Panc1 (cell line): Measurements from ENCODE around the gene NOP16. TPM values are rescaled to one million over a fixed set of nuclear protein-coding genes. Genes with fewer than 3 reads are reported as not detected.

ENCODE experiments used
- ATAC-seq: fragments of 200-7000 bp; cut with Tn5 transposase; 2 replicates; pipeline ENCODE4 v1.9.1; 2020; ENCODE audit warnings: mild to moderate bottlenecking, moderate library complexity
- BruUV-seq: library from RNA; stranded (reverse); fragments of 400-500 nt; replicated peaks from 2 replicates; lab custom pipeline; 2021; lab: Mats Ljungman, UMichigan
- CTCF ChIA-PET: fragments of 300-600 bp; sonication (Branson Sonifier 250); formaldehyde crosslinking; loops from one replicate; lab custom pipeline; 2022; ENCODE audit warnings: antibody characterized with exemption; lab: Charles Lee
- POLR2A ChIA-PET: fragments of 300-600 bp; sonication (Branson Sonifier 250); formaldehyde crosslinking; loops from one replicate; lab custom pipeline; 2022; ENCODE audit warnings: antibody characterized with exemption; lab: Charles Lee
- DNase-seq: peaks from one replicate; pipeline ENCODE4 v3.0.0-alpha.2; 2010; ENCODE audit warnings: low read depth, low spot score
- H3K27ac ChIP-seq: 2 replicates; pipeline ENCODE4 v1.5.1; 2011; ENCODE audit warnings: mild to moderate bottlenecking, low read length, inconsistent platforms
- H3K27me3 ChIP-seq: fragments of 200-500 bp; sonication (Bioruptor generic); 2 replicates; pipeline ENCODE4 v1.6.0; 2014; ENCODE audit warnings: low read length, inconsistent platforms; ENCODE audit not compliant: control insufficient read depth, insufficient read depth
- H3K36me3 ChIP-seq: fragments of 200-500 bp; sonication (Bioruptor generic); 2 replicates; pipeline ENCODE4 v1.5.1; 2014; ENCODE audit warnings: inconsistent platforms, mild to moderate bottlenecking, low read length, moderate library complexity; ENCODE audit not compliant: control insufficient read depth, insufficient read depth
- H3K4me1 ChIP-seq: 2 replicates; pipeline ENCODE4 v1.5.1; 2011; ENCODE audit warnings: inconsistent platforms, mild to moderate bottlenecking, low read length, moderate library complexity; ENCODE audit not compliant: control insufficient read depth, insufficient read depth
- H3K4me3 ChIP-seq, 2 experiments: 2 replicates each; pipeline ENCODE4 v1.5.1; 2011 to 2012; ENCODE audit warnings: low read depth in 2 of 2, low read length in 2 of 2, mild to moderate bottlenecking in 2 of 2, inconsistent platforms in 1 of 2, moderate library complexity in 1 of 2
- H3K9me3 ChIP-seq: fragments of 200-500 bp; sonication (Bioruptor generic); 2 replicates; pipeline ENCODE4 v1.5.1; 2014; ENCODE audit warnings: low read depth, mild to moderate bottlenecking, inconsistent platforms, low read length, moderate library complexity; ENCODE audit not compliant: control insufficient read depth, insufficient read depth
- CTCF ChIP-seq: fragments of 450-650 bp; IDR thresholded peaks from 2 replicates; pipeline ENCODE4 v1.5.1; 2017; ENCODE audit warnings: mild to moderate bottlenecking
- POLR2AphosphoS5 ChIP-seq: IDR thresholded peaks from 2 replicates; pipeline ENCODE4 v1.6.1; 2012; ENCODE audit warnings: mild to moderate bottlenecking, low read depth, low read length, moderate library complexity
- REST ChIP-seq, 2 experiments: IDR thresholded peaks; 2 replicates each; pipeline ENCODE4 v1.6.1; 2011 to 2012; ENCODE audit warnings: low read depth in 2 of 2, control low read depth in 1 of 2, low read length in 1 of 2, mild to moderate bottlenecking in 1 of 2, moderate library complexity in 1 of 2; ENCODE audit not compliant: insufficient read depth in 1 of 2
- SIN3A ChIP-seq: IDR thresholded peaks from 2 replicates; pipeline ENCODE4 v1.6.1; 2012; ENCODE audit warnings: low read depth, mild to moderate bottlenecking, low read length, moderate library complexity, borderline replicate concordance; ENCODE audit not compliant: insufficient read depth
- TCF7L2 ChIP-seq: IDR thresholded peaks from 2 replicates; pipeline ENCODE4 v1.6.1; 2011; ENCODE audit warnings: mild to moderate bottlenecking, low read depth, low read length, inconsistent platforms
- in situ Hi-C: cut with HindIII; loops from 2 replicates; pipeline ENCODE4 v1.10.0; 2016; ENCODE audit warnings: low sequenced_read_pairs, low pct_unique_long_range_greater_than_20kb
- intact Hi-C: fragments of 100-400 bp; cut with micrococcal nuclease; formaldehyde crosslinking; loops from one replicate; pipeline ENCODE4 v1.10.0; 2022; ENCODE audit not compliant: unreplicated experiment
- total RNA-seq: library from RNA; stranded (reverse); gene quantifications from one replicate; pipeline ENCODE4 v1.2.1, GENCODE V29; 2021; ENCODE audit not compliant: unreplicated experiment

Gene NOP16
- total RNA-seq, 1 experiment from 2014 or later = 76.2 TPM

DNA sequence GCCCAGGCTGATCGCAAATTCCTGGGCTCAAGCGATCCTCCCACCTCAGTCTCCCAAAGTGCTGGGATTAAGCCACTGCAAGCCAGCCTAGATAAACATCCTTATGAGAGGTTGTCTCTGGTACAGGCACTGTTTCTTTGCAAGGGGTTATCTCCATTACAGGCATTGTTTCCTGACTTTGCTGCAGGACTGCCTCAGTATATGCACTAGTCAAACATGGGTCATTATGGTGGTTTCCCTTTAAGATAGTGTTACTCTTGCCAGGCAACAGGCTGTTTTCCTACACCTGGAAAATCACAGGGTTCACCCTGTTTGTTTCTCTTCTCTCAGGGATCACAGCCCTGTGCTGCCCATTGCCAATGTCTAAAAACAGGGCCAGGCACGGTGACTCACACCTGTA is 35.8 kb upstream of the NOP16 start:
- ATAC-seq (peak; percentile 86), DNase-seq (no peak)
- intact Hi-C loops = no loop called here
- in situ Hi-C loops = no loop called here
- H3K27ac ChIP-seq = peak overlapping the region; percentile 35; the same call in 1 of the 2 replicates
- H3K36me3 ChIP-seq = no peaks in the 10 kb centered on the region
- CTCF ChIA-PET = interaction anchor here (0.6 kb wide), 1 partner anchor 191 kb away, joined by 4 read pairs; no protein-coding TSS in a partner anchor
- POLR2A ChIA-PET = no interaction called here
- H3K4me3 ChIP-seq = no peak overlapping the region
- no peaks in the 10 kb centered on the region for H3K27me3 ChIP-seq
- TF ChIP-seq TCF7L2 (no peak), SIN3A (no peak), REST (IDR thresholded peaks at IDR 0.05; ENCODE audit: insufficient read depth in 1 of 2, low read depth in 2 of 2, low read length in 1 of 2) (no peak), POLR2AphosphoS5 (no peak), CTCF (no peak)
- H3K9me3 ChIP-seq = no peaks in the 10 kb centered on the region
- no peaks in the 10 kb centered on the region; the same call in 1 of the 2 replicates for H3K4me1 ChIP-seq
- no TSS peak for BruUV-seq

- intact Hi-C loops = no loop called here
- H3K27me3 ChIP-seq = no peaks in the 10 kb centered on the region
- no peak overlapping the region for H3K27ac ChIP-seq
- H3K9me3 ChIP-seq = no peaks in the 10 kb centered on the region
- no peak overlapping the region for H3K4me3 ChIP-seq
- TF ChIP-seq TCF7L2 = no peak
- no peak for TF ChIP-seq CTCF
- TF ChIP-seq POLR2AphosphoS5 = no peak
- no peak for TF ChIP-seq SIN3A
- no peak for TF ChIP-seq REST (IDR thresholded peaks at IDR 0.05; ENCODE audit: insufficient read depth in 1 of 2, low read depth in 2 of 2, low read length in 1 of 2)
- H3K4me1 ChIP-seq = peaks cover 6% of the 10 kb centered on the region; the same call in 1 of the 2 replicates
- ChIA-PET CTCF (interaction anchor here (0.6 kb wide), 1 partner anchor 16 kb away, joined by 3 read pairs; no protein-coding TSS in a partner anchor), POLR2A (interaction anchor here (0.5 kb wide), 1 partner anchor 29 kb away, joined by 3 read pairs; no protein-coding TSS in a partner anchor)
- BruUV-seq = no TSS peak
- no peaks in the 10 kb centered on the region for H3K36me3 ChIP-seq
- DNase-seq (no peak), ATAC-seq (no peak)
- in situ Hi-C loops = no loop called here
These were observed 32.7 kb upstream of the NOP16 start for GRCh38 chr5:176420972-176421544.
